Left lung (tissue), 10 donors: ENCODE data around the gene TTC17. TPM values are rescaled to one million over a fixed set of nuclear protein-coding genes. Genes with fewer than 3 reads are reported as not detected.

Experiments
- ATAC-seq: fragments of 200-7000 bp; cut with Tn5 transposase; one replicate; pipeline ENCODE4 v1.9.1; 2020; ENCODE audit warnings: moderate library complexity
- DNase-seq, 4 donors: peaks; one replicate each; pipeline ENCODE4 v3.0.0-alpha.2; 2013 to 2020
- H3K27ac ChIP-seq, 2 donors: fragments of 200-600 bp; sonication (generic) in 1 of 2; one replicate each; pipeline versions ENCODE4 v1.5.0 to v1.8.0; 2020 to 2021
- H3K27me3 ChIP-seq, 2 donors: fragments of 200-600 bp; sonication (generic) in 1 of 2; one replicate each; pipeline versions ENCODE4 v1.5.0 to v1.8.0; 2020 to 2021
- H3K36me3 ChIP-seq, 2 donors: fragments of 200-600 bp; sonication (generic) in 1 of 2; one replicate each; pipeline versions ENCODE4 v1.5.0 to v1.8.0; 2020 to 2021
- H3K4me1 ChIP-seq, 2 donors: fragments of 200-600 bp; one replicate each; pipeline ENCODE4 v1.8.0; 2021
- H3K4me3 ChIP-seq, 2 donors: fragments of 200-600 bp; sonication (generic) in 1 of 2; one replicate each; pipeline versions ENCODE4 v1.5.0 to v1.8.0; 2020 to 2021; ENCODE audit warnings: mild to moderate bottlenecking in 1 of 2
- H3K9me3 ChIP-seq, 2 donors: fragments of 200-600 bp; sonication (generic) in 1 of 2; one replicate each; pipeline versions ENCODE4 v1.5.0 to v1.8.0; 2020 to 2021
- intact Hi-C, 2 donors: fragments of 100-400 bp; cut with DNase I; formaldehyde crosslinking; loops; one replicate each; pipeline versions ENCODE4 v1.11.2 to v1.14.2; 2022
- polyA plus RNA-seq, 6 donors: library from polyadenylated mRNA; unstranded; fragments of 120-200 nt; gene quantifications; one replicate each; pipeline ENCODE4 v1.2.1, GENCODE V29; 2013; ENCODE audit not compliant: insufficient read length in 6 of 6
- total RNA-seq, 2 donors: library from RNA; stranded (reverse); fragmentation: NEBNext Ultra II Directional; extraction: Animal tissue kit (Norgen Biotek cat#: 25700); gene quantifications; one replicate each; pipeline ENCODE4 v1.2.1, GENCODE V29; 2021
- TF ChIP-seq, protein P1 (sequence below), 2 donors: fragments of 200-600 bp; sonication (generic) in 1 of 2; IDR thresholded peaks; one replicate each; pipeline versions ENCODE4 v1.5.0 to v1.8.0; 2021; ENCODE audit warnings: antibody characterized with exemption in 2 of 2
- donor health status: DM: no; HTN: yes; CAD: no.
- donor health status: DM: no; HTN: no; CAD: no.

TTC17 gene
- total and polyA plus RNA-seq, 8 donors: 71.3 to 216 (median 169) TPM

DNA sequence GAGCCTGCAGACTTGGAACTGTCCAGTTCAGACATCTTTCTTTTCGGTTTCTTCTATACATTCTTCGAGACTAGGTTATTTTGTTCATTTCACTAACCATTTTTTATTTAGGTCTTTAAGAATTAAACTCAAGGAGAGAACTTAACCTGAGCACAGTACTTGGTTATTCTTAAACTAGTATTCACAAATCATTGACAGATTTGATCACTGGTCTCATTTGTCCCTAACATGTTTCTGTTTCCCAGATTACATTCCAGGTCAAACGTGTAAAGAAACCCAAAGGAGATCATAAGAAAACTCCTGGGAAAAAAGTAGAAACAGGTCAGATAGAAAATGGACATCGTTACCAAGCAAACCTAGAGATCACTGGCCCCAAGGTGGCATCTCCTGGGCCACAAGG, 85.1 kb downstream of the TTC17 start:
- H3K27ac ChIP-seq: no peak overlapping the region
- ATAC-seq (no peak), DNase-seq (no peak)
- no peaks in the 10 kb centered on the region for H3K27me3 ChIP-seq
- no peak overlapping the region for H3K4me3 ChIP-seq
- H3K4me1 ChIP-seq: no peaks in the 10 kb centered on the region
- peaks cover 0 to 94% of the 10 kb centered on the region in 2 donors for H3K36me3 ChIP-seq
- intact Hi-C loops: no loop called here
- TF ChIP-seq, protein P1, sequence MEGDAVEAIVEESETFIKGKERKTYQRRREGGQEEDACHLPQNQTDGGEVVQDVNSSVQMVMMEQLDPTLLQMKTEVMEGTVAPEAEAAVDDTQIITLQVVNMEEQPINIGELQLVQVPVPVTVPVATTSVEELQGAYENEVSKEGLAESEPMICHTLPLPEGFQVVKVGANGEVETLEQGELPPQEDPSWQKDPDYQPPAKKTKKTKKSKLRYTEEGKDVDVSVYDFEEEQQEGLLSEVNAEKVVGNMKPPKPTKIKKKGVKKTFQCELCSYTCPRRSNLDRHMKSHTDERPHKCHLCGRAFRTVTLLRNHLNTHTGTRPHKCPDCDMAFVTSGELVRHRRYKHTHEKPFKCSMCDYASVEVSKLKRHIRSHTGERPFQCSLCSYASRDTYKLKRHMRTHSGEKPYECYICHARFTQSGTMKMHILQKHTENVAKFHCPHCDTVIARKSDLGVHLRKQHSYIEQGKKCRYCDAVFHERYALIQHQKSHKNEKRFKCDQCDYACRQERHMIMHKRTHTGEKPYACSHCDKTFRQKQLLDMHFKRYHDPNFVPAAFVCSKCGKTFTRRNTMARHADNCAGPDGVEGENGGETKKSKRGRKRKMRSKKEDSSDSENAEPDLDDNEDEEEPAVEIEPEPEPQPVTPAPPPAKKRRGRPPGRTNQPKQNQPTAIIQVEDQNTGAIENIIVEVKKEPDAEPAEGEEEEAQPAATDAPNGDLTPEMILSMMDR (IDR thresholded peaks at IDR 0.05): no peak
- no peaks in the 10 kb centered on the region for H3K9me3 ChIP-seq

DNA sequence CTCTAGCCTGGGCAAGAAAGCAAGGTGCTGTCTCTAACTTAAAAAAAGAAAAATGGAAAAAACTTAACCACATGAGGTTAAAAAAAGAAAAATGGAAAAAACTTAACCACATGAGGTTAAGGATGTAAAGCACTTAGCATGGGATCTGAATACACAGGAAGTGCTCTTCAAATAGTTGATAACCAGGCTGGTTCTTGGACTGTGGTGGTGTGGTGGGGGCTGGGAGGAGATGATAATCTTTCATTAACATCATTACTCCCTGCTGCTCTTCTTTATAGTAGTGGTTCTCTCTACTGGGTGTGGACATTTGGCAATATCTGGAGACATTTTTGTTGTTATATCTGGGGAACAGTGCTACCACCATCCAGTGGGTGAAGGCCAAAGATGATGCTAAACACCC, 88.4 kb downstream of the TTC17 start:
- no peaks in the 10 kb centered on the region for H3K9me3 ChIP-seq
- ATAC-seq: no peak
- DNase-seq: no peak
- TF ChIP-seq, protein P1 (IDR thresholded peaks at IDR 0.05): no peak
- H3K27me3 ChIP-seq: no peaks in the 10 kb centered on the region
- no peak overlapping the region for H3K27ac ChIP-seq
- H3K4me3 ChIP-seq: no peak overlapping the region
- H3K4me1 ChIP-seq: no peaks in the 10 kb centered on the region
- intact Hi-C loops: no loop called here
- H3K36me3 ChIP-seq: peaks cover 0 to 97% of the 10 kb centered on the region in 2 donors

DNA sequence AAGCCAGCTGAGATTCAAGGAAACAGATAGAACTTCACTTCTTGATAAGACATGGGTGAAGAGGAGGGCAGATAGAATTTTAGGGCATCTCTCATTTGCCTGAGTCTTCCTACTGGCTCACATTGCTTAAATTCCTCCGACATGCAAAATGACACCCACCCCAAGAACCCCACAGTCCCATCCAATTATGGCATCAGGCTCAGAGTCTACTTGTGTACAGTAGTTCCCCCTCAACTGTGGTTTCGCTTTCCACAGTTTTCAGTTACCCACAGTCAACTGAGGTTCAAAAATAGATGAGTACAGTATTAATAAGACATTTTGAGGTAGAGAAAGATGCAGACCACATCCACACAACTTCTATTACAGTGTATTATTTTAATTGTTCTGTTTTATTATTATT, 99.8 kb downstream of the TTC17 start:
- no peak overlapping the region for H3K4me3 ChIP-seq
- no peak overlapping the region for H3K27ac ChIP-seq
- TF ChIP-seq, protein P1 (IDR thresholded peaks at IDR 0.05): no peak
- ATAC-seq: no peak
- no peak for DNase-seq
- H3K27me3 ChIP-seq: no peaks in the 10 kb centered on the region
- intact Hi-C loops: no loop called here
- peaks cover 0 to 81% of the 10 kb centered on the region in 2 donors for H3K36me3 ChIP-seq
- H3K4me1 ChIP-seq: no peaks in the 10 kb centered on the region
- no peaks in the 10 kb centered on the region for H3K9me3 ChIP-seq

DNA sequence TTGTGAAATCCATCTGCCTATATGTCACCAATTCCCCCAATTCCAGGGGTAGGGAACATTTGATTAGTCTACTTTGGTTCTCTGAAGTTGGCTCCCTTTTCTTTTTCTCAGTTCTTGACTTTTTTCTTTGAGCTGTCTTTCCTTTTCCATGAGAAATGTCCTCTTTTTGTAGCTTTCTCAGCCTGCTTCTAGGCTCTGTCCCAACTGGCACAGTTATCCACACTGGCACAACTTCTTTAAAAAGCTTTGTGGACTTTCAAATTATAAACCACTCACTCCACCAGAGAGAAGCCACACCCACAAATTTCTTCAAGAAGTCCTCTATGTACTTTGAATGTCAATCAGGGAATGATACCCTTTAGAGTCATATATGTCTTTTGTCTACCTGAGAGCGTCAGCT, 100.5 kb downstream of the TTC17 start:
- Histone ChIP-seq H3K4me1 (no peaks in the 10 kb centered on the region), H3K36me3 (peaks cover 0 to 84% of the 10 kb centered on the region in 2 donors), H3K27ac (no peak overlapping the region), H3K4me3 (no peak overlapping the region), H3K9me3 (no peaks in the 10 kb centered on the region), H3K27me3 (no peaks in the 10 kb centered on the region)
- ATAC-seq: no peak
- DNase-seq: no peak
- intact Hi-C loops: no loop called here
- TF ChIP-seq, protein P1 (IDR thresholded peaks at IDR 0.05): no peak

DNA sequence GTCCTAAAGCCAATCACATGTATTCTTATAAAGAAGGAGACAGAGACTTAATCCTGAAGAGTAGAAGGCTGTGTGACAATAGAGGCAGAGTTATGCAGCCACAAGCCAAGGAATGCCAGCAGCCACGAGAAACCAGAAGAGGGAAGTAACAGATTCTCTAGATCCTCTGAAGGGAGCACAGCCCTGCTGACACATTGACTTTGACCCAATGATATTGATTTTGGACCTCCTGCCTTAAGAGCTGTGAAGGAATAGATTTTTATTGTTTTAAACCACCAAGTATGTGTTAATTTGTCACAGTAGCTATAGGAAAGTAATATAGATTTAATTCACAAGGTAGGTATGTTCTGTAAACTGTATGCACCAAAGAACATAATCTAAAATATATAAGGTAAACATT, 103.6 kb downstream of the TTC17 start:
- no peak overlapping the region for H3K4me3 ChIP-seq
- no peak overlapping the region for H3K27ac ChIP-seq
- ATAC-seq: no peak
- no peaks in the 10 kb centered on the region for H3K27me3 ChIP-seq
- intact Hi-C loops: no loop called here
- DNase-seq: no peak
- peaks cover 0 to 95% of the 10 kb centered on the region in 2 donors for H3K36me3 ChIP-seq
- H3K4me1 ChIP-seq: no peaks in the 10 kb centered on the region
- TF ChIP-seq, protein P1 (IDR thresholded peaks at IDR 0.05): no peak
- peaks cover 0 to 9% of the 10 kb centered on the region in 2 donors for H3K9me3 ChIP-seq
